ENCODE results near the gene ITGB1.
"Not testable (repeated sequence)": the region's sequence is repeated elsewhere in the genome, so short reads cannot be mapped to it uniquely, and the experiment has no call there.

The ITGB1 gene

GRCh38 chr10:32981760-32982159, 23.7 kb upstream of the ITGB1 start:
- no peak overlapping the region for H3K4me3 ChIP-seq (ENCODE audit: low read length)
- peak; percentile 48 for DNase-seq (ENCODE audit: low read depth, low spot score)

GRCh38 chr10:32980558-32981468, 22.8 kb upstream of the ITGB1 start:
- H3K4me3 ChIP-seq (ENCODE audit: low read length): no peak overlapping the region
- no peak for DNase-seq (ENCODE audit: low read depth, low spot score)

GRCh38 chr10:32980242-32980557, 22.2 kb upstream of the ITGB1 start:
- H3K4me3 ChIP-seq (ENCODE audit: low read length): no peak overlapping the region
- DNase-seq (ENCODE audit: low read depth, low spot score): no peak

- not testable (repeated sequence) for H3K4me3 ChIP-seq (ENCODE audit: low read length); DNase-seq (ENCODE audit: low read depth, low spot score)
These were observed 21.7 kb upstream of the ITGB1 start for GRCh38 chr10:32979719-32980118.

- H3K4me3 ChIP-seq (ENCODE audit: low read length): no peak overlapping the region
- DNase-seq (ENCODE audit: low read depth, low spot score): no peak
These were observed 21.0 kb upstream of the ITGB1 start for GRCh38 chr10:32979041-32979440.

DNA sequence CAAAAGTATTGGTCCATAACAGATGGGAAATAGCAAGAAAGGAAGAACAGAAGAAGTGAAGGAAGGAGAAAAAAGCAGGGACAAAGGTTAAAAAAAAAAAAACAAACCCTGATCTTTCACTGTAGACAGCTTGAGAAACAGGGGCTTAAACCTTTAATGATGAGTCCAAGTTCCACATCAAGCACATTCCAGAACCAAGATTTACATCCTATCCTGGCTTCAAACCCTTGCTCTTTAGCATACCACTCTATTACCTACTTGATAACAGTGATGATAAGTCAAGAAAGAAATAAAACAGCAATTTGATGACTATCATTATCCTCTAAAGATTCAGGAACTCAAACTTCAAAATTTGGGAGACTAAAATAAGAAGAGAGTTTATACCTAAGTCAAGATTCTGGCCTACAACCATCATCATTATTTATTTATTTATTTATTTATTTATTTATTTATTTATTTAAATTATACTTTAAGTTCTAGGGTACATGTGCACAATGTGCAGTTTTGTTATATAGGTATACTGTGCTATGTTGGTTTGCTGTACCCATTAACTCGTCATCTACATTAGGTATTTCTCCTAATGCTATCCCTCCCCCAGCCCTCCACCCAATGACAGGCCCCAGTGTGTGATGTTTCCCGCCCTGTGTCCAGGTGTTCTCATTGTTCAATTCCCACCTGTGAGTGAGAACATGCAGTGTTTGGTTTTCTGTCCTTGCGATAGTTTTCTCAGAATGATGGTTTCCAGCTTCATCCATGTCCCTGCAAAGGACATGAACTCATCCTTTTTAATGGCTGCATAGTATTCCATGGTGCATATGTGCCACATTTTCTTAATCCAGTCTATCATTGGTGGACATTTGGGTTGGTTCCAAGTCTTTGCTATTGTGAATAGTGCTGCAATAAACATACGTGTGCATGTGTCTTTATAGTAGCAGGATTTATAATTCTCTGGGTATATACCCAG, 20.1 kb upstream of the ITGB1 start:
- H3K4me3 ChIP-seq (ENCODE audit: low read length); DNase-seq (ENCODE audit: low read depth, low spot score): not testable (repeated sequence)

DNA sequence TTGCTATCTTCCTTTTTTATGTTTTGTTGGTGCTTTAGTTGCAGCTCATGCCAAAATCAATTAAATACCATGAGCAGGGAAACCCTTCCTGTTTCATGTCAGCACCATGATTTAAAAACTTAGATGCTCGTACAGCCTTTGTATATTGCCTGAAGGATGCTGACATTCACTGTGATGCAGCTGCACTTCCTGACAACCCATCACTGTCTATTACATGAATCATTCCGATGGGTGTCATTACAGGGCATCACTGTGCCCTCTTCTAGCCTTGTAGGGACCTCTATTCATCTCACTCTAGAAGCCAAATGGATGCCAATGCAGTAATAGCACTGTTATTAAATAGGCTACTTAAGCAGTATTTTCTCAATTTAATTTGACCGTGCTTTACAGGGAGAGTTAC, 18.3 kb upstream of the ITGB1 start:
- no peak for DNase-seq (ENCODE audit: low read depth, low spot score)
- H3K4me3 ChIP-seq (ENCODE audit: low read length): no peak overlapping the region

DNA sequence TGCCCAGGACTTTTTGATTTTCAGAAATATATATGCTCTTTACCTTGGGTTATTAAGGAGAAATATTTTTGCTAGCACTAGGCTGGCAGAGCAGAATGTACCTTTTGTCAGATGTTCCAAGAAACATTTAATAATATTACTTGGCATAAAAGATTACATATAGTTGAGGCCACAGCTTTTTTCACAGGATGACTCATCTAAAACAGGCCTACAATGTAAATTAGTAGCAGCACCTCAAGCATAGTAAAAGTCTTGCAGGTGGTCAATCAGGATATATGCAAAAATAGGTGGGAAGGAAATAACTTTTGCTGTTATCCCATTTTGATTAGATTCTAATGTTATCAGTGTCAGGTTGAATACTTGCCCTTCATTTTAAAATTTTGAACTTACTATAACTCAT, 14.9 kb upstream of the ITGB1 start:
- DNase-seq (ENCODE audit: low read depth, low spot score): no peak
- H3K4me3 ChIP-seq (ENCODE audit: low read length): no peak overlapping the region

- peak overlapping the region; percentile 5; the same call in 1 of the 2 replicates for H3K4me3 ChIP-seq (ENCODE audit: low read length)
- peak; percentile 37 for DNase-seq (ENCODE audit: low read depth, low spot score)
These were observed 14.4 kb upstream of the ITGB1 start for GRCh38 chr10:32972460-32972859.

DNA sequence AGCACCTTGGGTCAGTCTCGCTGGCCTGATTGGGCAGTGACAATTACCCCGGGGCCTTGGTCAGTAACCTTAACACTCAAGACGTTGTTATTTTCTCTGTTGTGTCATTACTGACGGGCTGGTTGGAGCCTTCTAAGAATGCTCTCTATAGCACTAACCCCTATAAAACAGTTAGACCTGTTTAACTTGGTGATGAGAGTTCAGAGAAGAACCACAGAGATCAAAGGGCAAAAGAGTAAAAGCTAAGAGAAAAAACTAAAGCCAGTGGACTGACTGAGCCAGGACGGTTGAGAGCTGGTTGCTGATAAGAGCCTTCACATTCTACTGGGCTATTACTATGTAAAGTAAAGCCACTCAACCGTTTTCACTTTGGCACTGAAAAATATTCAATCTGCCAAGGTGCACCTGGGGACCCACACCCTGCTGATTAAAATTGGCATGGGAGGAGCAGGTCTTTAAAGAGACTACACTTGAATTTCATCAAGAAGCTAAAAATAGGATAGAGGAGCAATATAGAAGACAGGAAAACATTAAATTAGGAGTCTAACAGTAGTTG, 13.6 kb upstream of the ITGB1 start:
- peak; percentile 71 for DNase-seq (ENCODE audit: low read depth, low spot score)
- H3K4me3 ChIP-seq (ENCODE audit: low read length): no peak overlapping the region

- no peak for DNase-seq (ENCODE audit: low read depth, low spot score)
- no peak overlapping the region for H3K4me3 ChIP-seq (ENCODE audit: low read length)
These were observed 12.9 kb upstream of the ITGB1 start for GRCh38 chr10:32970910-32971309.

DNA sequence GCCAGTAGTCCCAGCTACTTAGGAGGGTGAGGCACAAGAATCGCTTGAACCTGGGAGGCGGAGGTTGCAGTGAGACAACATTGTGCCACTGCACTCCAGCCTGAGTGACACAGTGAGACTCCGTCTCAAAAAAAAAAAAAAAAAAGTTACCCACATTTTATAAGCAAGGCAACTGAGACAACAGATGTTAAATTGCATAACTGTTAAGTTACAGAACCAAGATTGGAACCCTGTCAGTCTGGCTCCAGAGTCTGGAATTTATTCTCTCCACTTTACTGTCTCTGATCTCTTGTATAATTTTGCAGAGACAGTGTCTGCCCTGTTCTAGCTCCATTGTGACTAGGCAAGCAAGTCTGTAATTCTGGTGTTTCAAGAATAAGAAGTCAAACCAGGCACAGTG, 6.2 kb upstream of the ITGB1 start:
- no peak for DNase-seq (ENCODE audit: low read depth, low spot score)
- no peak overlapping the region for H3K4me3 ChIP-seq (ENCODE audit: low read length)

GRCh38 chr10:32963096-32963495, 5.1 kb upstream of the ITGB1 start:
- H3K4me3 ChIP-seq (ENCODE audit: low read length): no peak overlapping the region

GRCh38 chr10:32962521-32962920, 4.5 kb upstream of the ITGB1 start:
- H3K4me3 ChIP-seq (ENCODE audit: low read length): no peak overlapping the region
- DNase-seq (ENCODE audit: low read depth, low spot score): no peak

More at GRCh38 chr10:32963096-32963495, 5.1 kb upstream of the ITGB1 start:
- DNase-seq (ENCODE audit: low read depth, low spot score): no peak

DNA sequence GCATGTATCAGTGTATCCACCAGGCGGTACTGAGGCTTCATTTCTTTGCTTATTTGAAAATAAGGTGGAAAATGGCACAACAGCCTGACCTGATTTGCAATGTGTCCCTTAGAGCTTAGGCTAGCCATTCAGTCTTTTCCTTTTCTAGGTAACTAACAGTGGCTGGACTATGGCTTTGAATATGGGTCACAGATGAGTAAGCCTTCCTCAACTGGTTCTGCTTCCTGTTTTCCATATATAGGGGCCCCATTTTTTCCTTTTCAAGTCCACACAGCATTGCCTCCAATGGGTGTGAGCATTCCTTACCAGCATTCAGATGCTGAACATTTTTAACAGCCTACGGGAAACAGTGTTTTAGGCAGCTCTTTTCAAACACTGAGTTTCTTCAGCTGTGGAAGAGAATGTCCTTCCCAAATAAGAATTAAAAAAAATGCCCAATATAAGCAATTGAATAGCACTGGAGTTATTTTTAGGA, 3.9 kb upstream of the ITGB1 start:
- no peak overlapping the region for H3K4me3 ChIP-seq (ENCODE audit: low read length)
- DNase-seq (ENCODE audit: low read depth, low spot score): no peak

DNA sequence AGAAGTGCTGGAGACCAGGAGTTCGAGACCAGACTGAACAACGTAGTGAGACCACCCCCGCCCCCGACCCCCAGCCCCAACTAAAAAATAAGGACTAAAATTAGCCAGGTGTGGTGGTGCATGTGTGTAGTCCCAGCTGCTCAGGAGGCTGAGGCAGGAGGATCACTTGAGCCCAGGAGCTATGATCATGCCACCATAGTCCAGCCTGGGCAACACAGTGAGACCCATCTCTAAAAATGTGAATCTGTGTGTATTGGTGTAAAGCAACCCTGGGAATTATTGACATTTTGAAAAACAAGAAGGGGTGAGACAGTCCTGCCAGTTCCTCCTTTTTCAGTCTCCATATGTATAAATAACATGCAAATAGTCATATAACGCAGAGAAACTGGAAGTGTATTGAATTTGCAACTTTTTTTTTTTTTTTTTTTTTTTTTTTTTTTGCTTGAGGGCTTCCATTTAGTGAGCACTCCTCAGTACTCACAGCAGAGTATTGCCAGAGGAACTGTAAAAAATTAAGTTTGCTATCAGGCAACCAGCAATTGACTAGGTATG, 3.4 kb upstream of the ITGB1 start:
- DNase-seq (ENCODE audit: low read depth, low spot score): no peak
- H3K4me3 ChIP-seq (ENCODE audit: low read length): no peak overlapping the region

- H3K4me3 ChIP-seq (ENCODE audit: low read length): no peak overlapping the region
- peak; percentile 42 for DNase-seq (ENCODE audit: low read depth, low spot score)
These were observed 2.0 kb upstream of the ITGB1 start for GRCh38 chr10:32960022-32960421.

DNA sequence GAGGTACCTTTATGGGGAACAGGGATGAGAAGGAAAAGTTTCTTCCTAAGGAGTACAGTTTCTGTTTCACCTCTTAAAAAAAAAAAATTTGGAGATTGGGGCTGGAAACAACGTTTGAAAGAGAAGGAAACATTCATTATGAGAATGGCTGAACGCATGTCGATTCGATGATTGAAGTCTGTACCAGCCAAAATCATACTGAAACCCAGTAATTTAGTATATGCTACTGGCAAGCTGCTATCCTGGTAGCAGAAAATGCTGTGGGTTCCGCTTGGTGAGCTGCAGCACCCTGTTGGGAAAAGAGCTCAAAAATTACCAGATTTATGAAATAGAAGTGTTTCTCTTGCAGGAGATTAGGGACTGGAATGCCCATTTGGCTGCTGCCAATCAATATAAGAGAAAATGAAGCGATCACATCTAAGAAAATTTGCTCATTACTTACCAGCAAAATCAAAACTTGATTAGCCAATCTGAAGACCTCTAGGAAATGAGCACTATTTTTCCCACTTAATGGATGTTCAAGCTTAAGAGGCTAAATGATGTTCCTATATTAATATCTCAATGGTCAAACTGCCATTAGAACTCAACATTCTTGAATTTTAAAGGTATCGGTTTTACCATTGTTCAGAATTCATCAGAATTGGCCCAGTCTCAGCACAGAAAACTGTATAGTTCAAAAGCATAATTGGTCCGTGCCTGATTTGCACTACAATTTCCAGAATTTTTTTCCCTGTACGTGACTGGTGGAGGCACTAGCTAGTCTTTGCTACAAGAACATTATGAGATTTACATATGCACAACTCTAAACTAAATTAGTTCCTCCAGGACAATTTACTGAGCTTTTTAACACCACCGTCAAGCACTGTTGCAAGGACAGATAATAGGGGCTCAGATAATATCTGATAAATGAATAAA, 1.2 kb upstream of the ITGB1 start:
- peak overlapping the region; percentile 80 for H3K4me3 ChIP-seq (ENCODE audit: low read length)
- DNase-seq (ENCODE audit: low read depth, low spot score): no peak

All from Jurkat, Clone E6-1 (cell line).